ENCODE results near the gene KIF6.
"Not testable (repeated sequence)": the region's sequence is repeated elsewhere in the genome, so short reads cannot be mapped to it uniquely, and the experiment has no call there.

KIF6 gene

GRCh38 chr6:39731565-39731964 is 6.4 kb upstream of the KIF6 start:
- H3K9me3 ChIP-seq (ENCODE audit: low read length) = no peaks in the 10 kb centered on the region
- TF ChIP-seq EZH2 (IDR thresholded peaks at IDR 0.05; ENCODE audit: borderline replicate concordance, low read length) (no peak), CTCF (IDR thresholded peaks at IDR 0.05; ENCODE audit: low read length) (no peak)
- no peak overlapping the region for H2AFZ ChIP-seq (ENCODE audit: low read length)
- no peaks in the 10 kb centered on the region for H3K27me3 ChIP-seq (ENCODE audit: insufficient read depth, low read length)
- H3K9me2 ChIP-seq (ENCODE audit: low read depth, low read length) = no peaks in the 10 kb centered on the region
- no peaks in the 10 kb centered on the region for H3F3A ChIP-seq (ENCODE audit: insufficient read depth, low read length)
- no peaks in the 10 kb centered on the region for H3K36me3 ChIP-seq (ENCODE audit: insufficient read depth, low read length)
- no peaks in the 10 kb centered on the region for H3K4me1 ChIP-seq (ENCODE audit: insufficient read depth, low read length, severe bottlenecking)
- no peaks in the 10 kb centered on the region for H4K20me1 ChIP-seq (ENCODE audit: insufficient read depth, low read length)
- H3K4me3 ChIP-seq (ENCODE audit: low read depth, low read length, poor library complexity, severe bottlenecking) = no peak overlapping the region
- no peak overlapping the region for H3K27ac ChIP-seq (ENCODE audit: low read depth, low read length, poor library complexity, severe bottlenecking)
- H3K9ac ChIP-seq (ENCODE audit: low read length) = no peak overlapping the region
- H3K4me2 ChIP-seq (ENCODE audit: low read length) = no peak overlapping the region
- H3K79me2 ChIP-seq (ENCODE audit: insufficient read depth, low read length) = no peaks in the 10 kb centered on the region

- H3K9me2 ChIP-seq (ENCODE audit: low read depth, low read length) = no peaks in the 10 kb centered on the region
- H3K9ac ChIP-seq (ENCODE audit: low read length) = no peak overlapping the region
- no peak overlapping the region for H3K4me3 ChIP-seq (ENCODE audit: low read depth, low read length, poor library complexity, severe bottlenecking)
- H3K36me3 ChIP-seq (ENCODE audit: insufficient read depth, low read length) = no peaks in the 10 kb centered on the region
- no peak overlapping the region for H2AFZ ChIP-seq (ENCODE audit: low read length)
- H3K4me1 ChIP-seq (ENCODE audit: insufficient read depth, low read length, severe bottlenecking) = no peaks in the 10 kb centered on the region
- no peaks in the 10 kb centered on the region for H3K79me2 ChIP-seq (ENCODE audit: insufficient read depth, low read length)
- no peaks in the 10 kb centered on the region for H3F3A ChIP-seq (ENCODE audit: insufficient read depth, low read length)
- H3K9me3 ChIP-seq (ENCODE audit: low read length) = no peaks in the 10 kb centered on the region
- H3K4me2 ChIP-seq (ENCODE audit: low read length) = no peak overlapping the region
- TF ChIP-seq CTCF (IDR thresholded peaks at IDR 0.05; ENCODE audit: low read length) = no peak
- no peak for TF ChIP-seq EZH2 (IDR thresholded peaks at IDR 0.05; ENCODE audit: borderline replicate concordance, low read length)
- H4K20me1 ChIP-seq (ENCODE audit: insufficient read depth, low read length) = no peaks in the 10 kb centered on the region
- H3K27ac ChIP-seq (ENCODE audit: low read depth, low read length, poor library complexity, severe bottlenecking) = no peak overlapping the region
- no peaks in the 10 kb centered on the region for H3K27me3 ChIP-seq (ENCODE audit: insufficient read depth, low read length)
These were observed 4.7 kb upstream of the KIF6 start for GRCh38 chr6:39729945-39730344.

- Histone ChIP-seq H3K79me2 (ENCODE audit: insufficient read depth, low read length) (no peaks in the 10 kb centered on the region), H3K36me3 (ENCODE audit: insufficient read depth, low read length) (no peaks in the 10 kb centered on the region), H3K9me2 (ENCODE audit: low read depth, low read length) (no peaks in the 10 kb centered on the region), H3K4me1 (ENCODE audit: insufficient read depth, low read length, severe bottlenecking) (no peaks in the 10 kb centered on the region), H2AFZ (ENCODE audit: low read length) (no peak overlapping the region), H3K9ac (ENCODE audit: low read length) (no peak overlapping the region), H3K4me3 (ENCODE audit: low read depth, low read length, poor library complexity, severe bottlenecking) (no peak overlapping the region), H3F3A (ENCODE audit: insufficient read depth, low read length) (no peaks in the 10 kb centered on the region), H3K27ac (ENCODE audit: low read depth, low read length, poor library complexity, severe bottlenecking) (no peak overlapping the region), H4K20me1 (ENCODE audit: insufficient read depth, low read length) (no peaks in the 10 kb centered on the region), H3K9me3 (ENCODE audit: low read length) (no peaks in the 10 kb centered on the region), H3K27me3 (ENCODE audit: insufficient read depth, low read length) (no peaks in the 10 kb centered on the region), H3K4me2 (ENCODE audit: low read length) (no peak overlapping the region)
- TF ChIP-seq CTCF (IDR thresholded peaks at IDR 0.05; ENCODE audit: low read length) = no peak
- no peak for TF ChIP-seq EZH2 (IDR thresholded peaks at IDR 0.05; ENCODE audit: borderline replicate concordance, low read length)
These were observed 407 bp upstream of the KIF6 start for GRCh38 chr6:39725632-39725997.

- not testable (repeated sequence) for H3K27me3 ChIP-seq (ENCODE audit: insufficient read depth, low read length); H3K9me2 ChIP-seq (ENCODE audit: low read depth, low read length); H3K36me3 ChIP-seq (ENCODE audit: insufficient read depth, low read length); H3K79me2 ChIP-seq (ENCODE audit: insufficient read depth, low read length); H2AFZ ChIP-seq (ENCODE audit: low read length); H3K4me1 ChIP-seq (ENCODE audit: insufficient read depth, low read length, severe bottlenecking); H3K9me3 ChIP-seq (ENCODE audit: low read length); H3K9ac ChIP-seq (ENCODE audit: low read length); H3K4me2 ChIP-seq (ENCODE audit: low read length); H3K27ac ChIP-seq (ENCODE audit: low read depth, low read length, poor library complexity, severe bottlenecking); H3F3A ChIP-seq (ENCODE audit: insufficient read depth, low read length); H4K20me1 ChIP-seq (ENCODE audit: insufficient read depth, low read length); H3K4me3 ChIP-seq (ENCODE audit: low read depth, low read length, poor library complexity, severe bottlenecking)
These were observed 1.9 kb downstream of the KIF6 start for GRCh38 chr6:39723350-39723749.

Measured in OCI-LY1 (cell line).